ENCODE results near the gene RGL3. TPM values are rescaled to one million over a fixed set of nuclear protein-coding genes. Genes with fewer than 3 reads are reported as not detected.
A peak's percentile ranks its signal among the peaks of the same experiment; 100 is the strongest.

The RGL3 gene
- total and polyA plus RNA-seq, 9 of the 15 experiments (the other 6 are each of a cell fraction or from before 2014, with no cell fraction given): 0.12 to 0.61 (median 0.32) TPM; not detected in 4

GRCh38 chr19:11345122-11345803, 73.9 kb downstream of the RGL3 start:
- peaks cover 2% of the 10 kb centered on the region for H3K9me1 ChIP-seq (ENCODE audit: control insufficient read depth, insufficient read depth, low read length)
- H3K4me3 ChIP-seq: peak overlapping the region; percentile 61
- peaks cover 8% of the 10 kb centered on the region; the same call in 1 of the 2 replicates for H3K9me3 ChIP-seq (replicated peaks; ENCODE audit: control insufficient read depth, insufficient read depth, low read depth, low read length)
- BruUV-seq (replicated peaks): no TSS peak
- H4K20me1 ChIP-seq (replicated peaks; ENCODE audit: control insufficient read depth, insufficient read depth, low read length): no peaks in the 10 kb centered on the region
- FAIRE-seq (peak; percentile 73), ATAC-seq (no peak), DNase-seq (ENCODE audit: extremely low read depth in 1 of 4, low spot score in 3 of 4) (no peak)
- intact Hi-C loops (cut with micrococcal nuclease) (no loop called here), in situ Hi-C loops (cut with MboI) (no loop called here)
- peak in 1 of 2 experiments; percentile 29 for TF ChIP-seq E2F6 (IDR thresholded peaks at IDR 0.05; ENCODE audit: borderline replicate concordance in 1 of 2, extremely low read depth in 1 of 2, insufficient read depth in 1 of 2, insufficient read length in 1 of 2, low read depth in 1 of 2, low read length in 1 of 2, poor library complexity in 1 of 2, severe bottlenecking in 1 of 2)
- 0 out of 2 replicates have a peak, but pooled peaks have one; percentile 31 for TF ChIP-seq ARID4B (CRISPR knock-in tag; IDR thresholded peaks at IDR 0.05)
- TF ChIP-seq ADNP (tag; IDR thresholded peaks at IDR 0.05): peak; percentile 52; the same call in 1 of the 2 replicates
- TF ChIP-seq ZEB2 (IDR thresholded peaks at IDR 0.05): no peak
- 0 out of 2 replicates have a peak, but pooled peaks have one; percentile 20 for TF ChIP-seq KAT7 (CRISPR knock-in tag; IDR thresholded peaks at IDR 0.05; ENCODE audit: borderline replicate concordance)
- 0 out of 2 replicates have a peak overlapping the region, but pooled peaks have one; percentile 42 for H2AFZ ChIP-seq (ENCODE audit: low read depth, low read length)
- peak overlapping the region; percentile 72 to 80; a peak in 3 of 4 replicates for H3K9ac ChIP-seq (ENCODE audit: insufficient read depth in 1 of 2, low read depth in 2 of 2, low read length in 2 of 2)
- no peaks in the 10 kb centered on the region for H3K79me2 ChIP-seq (ENCODE audit: control insufficient read depth, insufficient read depth, low read length)
- 46% methylated on average over 13 of the region's 15 CpGs for WGBS (ENCODE audit: insufficient coverage, low coverage, missing lambda C conversion rate)
- POLR2A ChIA-PET: interaction anchor here (1.3 to 1.4 kb wide), 2 partner anchors 9 to 23 kb away, joined by 3 to 4 read pairs; no protein-coding TSS in a partner anchor
- no peaks in the 10 kb centered on the region for H3K27me3 ChIP-seq (ENCODE audit: control insufficient read depth in 2 of 2, insufficient read depth in 2 of 2, low read length in 2 of 2)
- H3K4me2 ChIP-seq (ENCODE audit: insufficient read depth, low read length): peak overlapping the region; percentile 93
- CTCF ChIA-PET (ENCODE audit: low intra/inter-chr PET ratio): no interaction called here
- peaks cover 20 to 29% of the 10 kb centered on the region in 2 experiments; a peak in 4 of 5 replicates for H3K4me1 ChIP-seq (replicated peaks in 1 of 2; ENCODE audit: control insufficient read depth in 2 of 2, insufficient read depth in 2 of 2, low read length in 2 of 2)
- no peak overlapping the region; the same call in 1 of the 3 replicates for H3K27ac ChIP-seq (ENCODE audit: extremely low read depth, low read depth, low read length)
- no peaks in the 10 kb centered on the region for H3K36me3 ChIP-seq (ENCODE audit: control insufficient read depth, insufficient read depth, low read length)

Small RNAs within 50 kb of the gene (small RNA-seq; reads per million reads assigned to genes)
- not detected for gene RF00019

Other genes with a start within 250 kb of the RGL3 start
Only the 7 nearest of the 19 such genes appear.
- gene CCDC159, start 72.8 kb downstream of the RGL3 start, total RNA-seq (2014; rRNA removed): 3.6 and 3.7 TPM in 2 replicates
- 3.1 and 3.9 TPM in 2 replicates for gene CCDC159, start 72.8 kb downstream of the RGL3 start, total RNA-seq (2014; rRNA removed; fragmentation: Illumina TruSeq; extraction: Trizol)
- gene CCDC159, start 72.8 kb downstream of the RGL3 start, total RNA-seq (2015; rRNA removed; fragmentation: Illumina TruSeq; extraction: Trizol): 3.9 and 4.7 TPM in 2 replicates
- gene CCDC159, start 72.8 kb downstream of the RGL3 start, total RNA-seq (2021): 5.9 and 7.6 TPM in 2 replicates
- gene CCDC159, start 72.8 kb downstream of the RGL3 start, polyA plus RNA-seq (2011; rRNA removed): 6.8 and 9.4 TPM in 2 replicates
- 8.9 and 10.1 TPM in 2 replicates for gene CCDC159, start 72.8 kb downstream of the RGL3 start, polyA plus RNA-seq (2014; fragmentation: Illumina TruSeq; extraction: Trizol)
- 1 to 10 TPM in 1 of 2 experiments, under 1 TPM in 1; 0.68 to 2.5 TPM for gene CCDC159, start 72.8 kb downstream of the RGL3 start, polyA plus RNA-seq (2014; fragmentation: Nextera tagmentation; extraction: Ambion mirVana)
- gene CCDC159, start 72.8 kb downstream of the RGL3 start, polyA plus RNA-seq (2014; rRNA removed): 6.8 and 8.6 TPM in 2 replicates
- gene PLPPR2, start 63.9 kb downstream of the RGL3 start, total RNA-seq (2014; rRNA removed): 4.4 and 11.2 TPM in 2 replicates
- gene PLPPR2, start 63.9 kb downstream of the RGL3 start, total RNA-seq (2014; rRNA removed; fragmentation: Illumina TruSeq; extraction: Trizol): 1.8 and 2.1 TPM in 2 replicates
- gene PLPPR2, start 63.9 kb downstream of the RGL3 start, total RNA-seq (2015; rRNA removed; fragmentation: Illumina TruSeq; extraction: Trizol): 2.6 and 3.1 TPM in 2 replicates
- gene PLPPR2, start 63.9 kb downstream of the RGL3 start, total RNA-seq (2021): 15.9 and 17.6 TPM in 2 replicates
- gene PLPPR2, start 63.9 kb downstream of the RGL3 start, polyA plus RNA-seq (2011; rRNA removed): 3.4 and 6.3 TPM in 2 replicates
- 8.1 and 12.8 TPM in 2 replicates for gene PLPPR2, start 63.9 kb downstream of the RGL3 start, polyA plus RNA-seq (2014; fragmentation: Illumina TruSeq; extraction: Trizol)
- under 1 TPM; 0.49 TPM for gene PLPPR2, start 63.9 kb downstream of the RGL3 start, polyA plus RNA-seq (2014; fragmentation: Nextera tagmentation; extraction: Ambion mirVana)
- gene PLPPR2, start 63.9 kb downstream of the RGL3 start, polyA plus RNA-seq (2014; rRNA removed): 8.6 and 10.0 TPM in 2 replicates
- gene SWSAP1, start 44.6 kb downstream of the RGL3 start, total RNA-seq (2014; rRNA removed): 2.8 and 3.9 TPM in 2 replicates
- gene SWSAP1, start 44.6 kb downstream of the RGL3 start, total RNA-seq (2014; rRNA removed; fragmentation: Illumina TruSeq; extraction: Trizol): 0.77 and 0.80 TPM in 2 replicates
- gene SWSAP1, start 44.6 kb downstream of the RGL3 start, total RNA-seq (2015; rRNA removed; fragmentation: Illumina TruSeq; extraction: Trizol): 1.9 and 2.3 TPM in 2 replicates
- gene SWSAP1, start 44.6 kb downstream of the RGL3 start, total RNA-seq (2021): 2.5 and 3.0 TPM in 2 replicates
- 1.3 and 1.8 TPM in 2 replicates for gene SWSAP1, start 44.6 kb downstream of the RGL3 start, polyA plus RNA-seq (2011; rRNA removed)
- gene SWSAP1, start 44.6 kb downstream of the RGL3 start, polyA plus RNA-seq (2014; fragmentation: Illumina TruSeq; extraction: Trizol): 1.7 and 2.6 TPM in 2 replicates
- gene SWSAP1, start 44.6 kb downstream of the RGL3 start, polyA plus RNA-seq (2014; fragmentation: Nextera tagmentation; extraction: Ambion mirVana): under 1 TPM; 0.18 to 0.73 TPM
- 2.0 and 4.3 TPM in 2 replicates for gene SWSAP1, start 44.6 kb downstream of the RGL3 start, polyA plus RNA-seq (2014; rRNA removed)
- gene EPOR, start 35.0 kb downstream of the RGL3 start, total RNA-seq (2014; rRNA removed): 10.0 and 14.7 TPM in 2 replicates
- 2.8 and 3.3 TPM in 2 replicates for gene EPOR, start 35.0 kb downstream of the RGL3 start, total RNA-seq (2014; rRNA removed; fragmentation: Illumina TruSeq; extraction: Trizol)
- 5.0 and 5.2 TPM in 2 replicates for gene EPOR, start 35.0 kb downstream of the RGL3 start, total RNA-seq (2015; rRNA removed; fragmentation: Illumina TruSeq; extraction: Trizol)
- gene EPOR, start 35.0 kb downstream of the RGL3 start, total RNA-seq (2021): 14.1 and 15.6 TPM in 2 replicates
- gene EPOR, start 35.0 kb downstream of the RGL3 start, polyA plus RNA-seq (2011; rRNA removed): 8.7 and 9.2 TPM in 2 replicates
- 8.5 and 8.9 TPM in 2 replicates for gene EPOR, start 35.0 kb downstream of the RGL3 start, polyA plus RNA-seq (2014; fragmentation: Illumina TruSeq; extraction: Trizol)
- gene EPOR, start 35.0 kb downstream of the RGL3 start, polyA plus RNA-seq (2014; fragmentation: Nextera tagmentation; extraction: Ambion mirVana): 1 to 10 TPM; 1.3 TPM
- 17.0 and 17.9 TPM in 2 replicates for gene EPOR, start 35.0 kb downstream of the RGL3 start, polyA plus RNA-seq (2014; rRNA removed)
- gene ODAD3, start 15.8 kb upstream of the RGL3 start, total RNA-seq (2014; rRNA removed): 0.08 and 0.14 TPM in 2 replicates
- gene ODAD3, start 15.8 kb upstream of the RGL3 start, total RNA-seq (2014; rRNA removed; fragmentation: Illumina TruSeq; extraction: Trizol): 0.11 TPM in 1 of 2 replicates, not detected in the other
- 0.08 TPM in 1 of 2 replicates, not detected in the other for gene ODAD3, start 15.8 kb upstream of the RGL3 start, total RNA-seq (2015; rRNA removed; fragmentation: Illumina TruSeq; extraction: Trizol)
- 0.18 and 0.51 TPM in 2 replicates for gene ODAD3, start 15.8 kb upstream of the RGL3 start, total RNA-seq (2021)
- gene ODAD3, start 15.8 kb upstream of the RGL3 start, polyA plus RNA-seq (2011; rRNA removed): 0.19 TPM in 1 of 2 replicates, not detected in the other
- gene ODAD3, start 15.8 kb upstream of the RGL3 start, polyA plus RNA-seq (2014; fragmentation: Illumina TruSeq; extraction: Trizol): 0.08 and 0.12 TPM in 2 replicates
- under 1 TPM; 0.07 to 0.18 TPM for gene ODAD3, start 15.8 kb upstream of the RGL3 start, polyA plus RNA-seq (2014; fragmentation: Nextera tagmentation; extraction: Ambion mirVana)
- gene ODAD3, start 15.8 kb upstream of the RGL3 start, polyA plus RNA-seq (2014; rRNA removed): 0.72 and 1.5 TPM in 2 replicates
- gene PRKCSH, start 16.3 kb upstream of the RGL3 start, total RNA-seq (2014; rRNA removed): 99.4 and 135 TPM in 2 replicates
- gene PRKCSH, start 16.3 kb upstream of the RGL3 start, total RNA-seq (2014; rRNA removed; fragmentation: Illumina TruSeq; extraction: Trizol): 25.6 and 28.4 TPM in 2 replicates
- gene PRKCSH, start 16.3 kb upstream of the RGL3 start, total RNA-seq (2015; rRNA removed; fragmentation: Illumina TruSeq; extraction: Trizol): 48.1 and 52.1 TPM in 2 replicates
- 297 and 303 TPM in 2 replicates for gene PRKCSH, start 16.3 kb upstream of the RGL3 start, total RNA-seq (2021)
- 39.1 and 96.2 TPM in 2 replicates for gene PRKCSH, start 16.3 kb upstream of the RGL3 start, polyA plus RNA-seq (2011; rRNA removed)
- gene PRKCSH, start 16.3 kb upstream of the RGL3 start, polyA plus RNA-seq (2014; fragmentation: Illumina TruSeq; extraction: Trizol): 155 and 235 TPM in 2 replicates
- 1 to 10 TPM; 2.3 to 6.9 TPM for gene PRKCSH, start 16.3 kb upstream of the RGL3 start, polyA plus RNA-seq (2014; fragmentation: Nextera tagmentation; extraction: Ambion mirVana)
- gene PRKCSH, start 16.3 kb upstream of the RGL3 start, polyA plus RNA-seq (2014; rRNA removed): 76.5 and 88.9 TPM in 2 replicates
- 0.16 TPM in 1 of 2 replicates, not detected in the other for gene ELAVL3, start 61.7 kb upstream of the RGL3 start, total RNA-seq (2014; rRNA removed)
- gene ELAVL3, start 61.7 kb upstream of the RGL3 start, total RNA-seq (2014; rRNA removed; fragmentation: Illumina TruSeq; extraction: Trizol): not detected in 2 replicates
- gene ELAVL3, start 61.7 kb upstream of the RGL3 start, total RNA-seq (2015; rRNA removed; fragmentation: Illumina TruSeq; extraction: Trizol): not detected in 2 replicates
- not detected in 2 replicates for gene ELAVL3, start 61.7 kb upstream of the RGL3 start, total RNA-seq (2021)
- gene ELAVL3, start 61.7 kb upstream of the RGL3 start, polyA plus RNA-seq (2011; rRNA removed): not detected in 2 replicates
- not detected in 2 replicates for gene ELAVL3, start 61.7 kb upstream of the RGL3 start, polyA plus RNA-seq (2014; fragmentation: Illumina TruSeq; extraction: Trizol)
- gene ELAVL3, start 61.7 kb upstream of the RGL3 start, polyA plus RNA-seq (2014; fragmentation: Nextera tagmentation; extraction: Ambion mirVana): not detected
- not detected in 2 replicates for gene ELAVL3, start 61.7 kb upstream of the RGL3 start, polyA plus RNA-seq (2014; rRNA removed)